ENCODE measurements around the gene SLC22A14. TPM values are rescaled to one million over a fixed set of nuclear protein-coding genes. Genes with fewer than 3 reads are reported as not detected.

SLC22A14 gene
- total RNA-seq, 1 experiment from 2014 or later, result not detected

DNA sequence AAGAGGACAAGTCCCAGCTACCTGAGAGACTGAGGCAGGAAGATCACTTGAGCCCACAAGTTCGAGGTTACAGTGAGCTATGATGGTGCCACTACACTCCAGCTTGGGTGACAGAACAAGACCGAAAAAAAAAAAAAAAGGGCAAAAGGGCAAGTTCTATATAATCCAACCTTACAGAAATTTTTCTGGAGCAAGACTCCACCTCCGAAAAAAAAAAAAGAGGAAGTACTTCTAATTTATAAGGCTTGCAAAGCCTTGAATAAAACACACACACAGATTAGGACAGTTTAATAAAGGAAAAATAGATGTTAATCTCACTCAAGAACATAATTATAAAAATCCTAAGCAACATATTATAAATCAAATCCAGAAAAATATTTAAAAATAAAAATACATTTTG lies 50.1 kb downstream of the SLC22A14 start:
- no CpG with 5 or more reads among the region's 3 CpGs for WGBS (ENCODE audit: extremely low coverage, insufficient read length, low lambda C conversion rate)
- no peak overlapping the region for H4K5ac ChIP-seq (ENCODE audit: insufficient read length, low read depth, low read length)
- H3K27me3 Mint-ChIP-seq (ENCODE audit: low read depth), result peaks cover 5% of the 10 kb centered on the region
- H3K4me3 Mint-ChIP-seq, result no peak overlapping the region
- peaks cover 0 to 1% of the 10 kb centered on the region in 2 experiments; a peak in 1 of 5 replicates for H3K9me3 Mint-ChIP-seq
- H3K79me2 ChIP-seq (ENCODE audit: insufficient read depth, low read length), result no peaks in the 10 kb centered on the region
- no peak overlapping the region for H3K4ac ChIP-seq (ENCODE audit: low read depth, low read length)
- H3K23ac ChIP-seq (ENCODE audit: insufficient read length, low read depth, low read length), result no peak overlapping the region
- H3K23me2 ChIP-seq (ENCODE audit: insufficient read length, low read depth, low read length, poor library complexity, severe bottlenecking), result no peaks in the 10 kb centered on the region
- no peak overlapping the region for H2BK5ac ChIP-seq (ENCODE audit: insufficient read length, low read length)
- TF ChIP-seq, protein P1, sequence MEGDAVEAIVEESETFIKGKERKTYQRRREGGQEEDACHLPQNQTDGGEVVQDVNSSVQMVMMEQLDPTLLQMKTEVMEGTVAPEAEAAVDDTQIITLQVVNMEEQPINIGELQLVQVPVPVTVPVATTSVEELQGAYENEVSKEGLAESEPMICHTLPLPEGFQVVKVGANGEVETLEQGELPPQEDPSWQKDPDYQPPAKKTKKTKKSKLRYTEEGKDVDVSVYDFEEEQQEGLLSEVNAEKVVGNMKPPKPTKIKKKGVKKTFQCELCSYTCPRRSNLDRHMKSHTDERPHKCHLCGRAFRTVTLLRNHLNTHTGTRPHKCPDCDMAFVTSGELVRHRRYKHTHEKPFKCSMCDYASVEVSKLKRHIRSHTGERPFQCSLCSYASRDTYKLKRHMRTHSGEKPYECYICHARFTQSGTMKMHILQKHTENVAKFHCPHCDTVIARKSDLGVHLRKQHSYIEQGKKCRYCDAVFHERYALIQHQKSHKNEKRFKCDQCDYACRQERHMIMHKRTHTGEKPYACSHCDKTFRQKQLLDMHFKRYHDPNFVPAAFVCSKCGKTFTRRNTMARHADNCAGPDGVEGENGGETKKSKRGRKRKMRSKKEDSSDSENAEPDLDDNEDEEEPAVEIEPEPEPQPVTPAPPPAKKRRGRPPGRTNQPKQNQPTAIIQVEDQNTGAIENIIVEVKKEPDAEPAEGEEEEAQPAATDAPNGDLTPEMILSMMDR (conservative IDR thresholded peaks at IDR 0.05), result no peak
- H3K36me3 Mint-ChIP-seq (ENCODE audit: insufficient read depth in 1 of 3, low read depth in 3 of 3), result no peaks in the 10 kb centered on the region
- H3K18ac ChIP-seq (ENCODE audit: insufficient read length, low read depth, low read length), result no peak overlapping the region
- no peak overlapping the region for H4K8ac ChIP-seq (replicated peaks; ENCODE audit: insufficient read length, low read depth, low read length)
- no peak overlapping the region for H3K27ac Mint-ChIP-seq
- H3K9ac ChIP-seq (ENCODE audit: extremely low read depth, insufficient read length, low read length), result no peak overlapping the region
- no peak overlapping the region for H3K27ac ChIP-seq (ENCODE audit: insufficient read length, low read depth, low read length)
- H3K14ac ChIP-seq (ENCODE audit: insufficient read depth, low read length), result no peak overlapping the region
- no peak overlapping the region for H3T11ph ChIP-seq (ENCODE audit: low read length)
- H2BK12ac ChIP-seq (ENCODE audit: insufficient read length, low read depth, low read length), result no peak overlapping the region
- DNase-seq, result no peak
- H2BK120ac ChIP-seq (ENCODE audit: low read depth, low read length, poor library complexity, severe bottlenecking), result no peak overlapping the region
- H3K9me3 ChIP-seq (ENCODE audit: control insufficient read depth, low read depth, low read length), result no peaks in the 10 kb centered on the region
- H3K4me1 ChIP-seq (ENCODE audit: insufficient read depth, low read length), result no peaks in the 10 kb centered on the region
- no peak overlapping the region for H2AFZ ChIP-seq (ENCODE audit: low read length)
- H2AK5ac ChIP-seq (ENCODE audit: insufficient read length, low read length), result no peak overlapping the region
- no peak overlapping the region for H3K4me2 ChIP-seq (ENCODE audit: insufficient read depth, insufficient read length, low read length)
- no peak overlapping the region for H2BK20ac ChIP-seq (ENCODE audit: low read depth, low read length, poor library complexity, severe bottlenecking)
- no peak overlapping the region for H2BK15ac ChIP-seq (ENCODE audit: low read depth, low read length)
- no peaks in the 10 kb centered on the region for H4K20me1 ChIP-seq (ENCODE audit: control insufficient read depth, insufficient read depth, insufficient read length)
- H4K91ac ChIP-seq (ENCODE audit: insufficient read length, low read depth, low read length), result no peak overlapping the region
- no peaks in the 10 kb centered on the region for H3K27me3 ChIP-seq (ENCODE audit: insufficient read depth, low read length)
- H3K56ac ChIP-seq (ENCODE audit: insufficient read length, low read depth, low read length), result no peak overlapping the region
- no peaks in the 10 kb centered on the region for H3K79me1 ChIP-seq (ENCODE audit: insufficient read depth, low read depth, low read length, poor library complexity, severe bottlenecking)
- 0 out of 4 replicates have a peak, but pooled peaks cover 0 to 4% of the 10 kb centered on the region in 2 experiments for H3K4me1 Mint-ChIP-seq

Data from H9 (cell line).